Measurements from ENCODE around the gene ABR.

- TF ChIP-seq EZH2phosphoT487 (IDR thresholded peaks at IDR 0.05; ENCODE audit: borderline replicate concordance, low read length) (no peak), CTCF (conservative IDR thresholded peaks at IDR 0.05; ENCODE audit: low read depth, low read length) (no peak)
Measured at GRCh38 chr17:1164935-1165556, 14.7 kb downstream of the ABR start.
